GM12864 (cell line): ENCODE data around the gene ARNT2.
A peak's percentile ranks its signal among the peaks of the same experiment; 100 is the strongest.

Source experiments
- DNase-seq: peaks from one replicate; pipeline ENCODE4 v3.0.0-alpha.2; 2011; ENCODE audit warnings: low read depth
- H3K4me3 ChIP-seq: 2 replicates; pipeline ENCODE4 v1.5.1; 2011; ENCODE audit warnings: mild to moderate bottlenecking, low read depth, low read length, control low read depth
- TF ChIP-seq, protein P1 (sequence below): IDR thresholded peaks from 2 replicates; pipeline ENCODE4 v1.5.1; 2011; ENCODE audit warnings: low read depth, mild to moderate bottlenecking, moderate library complexity, low read length, control low read depth, inconsistent platforms; ENCODE audit errors: missing control alignments

ARNT2 gene

GRCh38 chr15:80447077-80447476 lies 42.9 kb downstream of the ARNT2 start:
- no peak overlapping the region for H3K4me3 ChIP-seq
- DNase-seq = no peak
- TF ChIP-seq, protein P1, sequence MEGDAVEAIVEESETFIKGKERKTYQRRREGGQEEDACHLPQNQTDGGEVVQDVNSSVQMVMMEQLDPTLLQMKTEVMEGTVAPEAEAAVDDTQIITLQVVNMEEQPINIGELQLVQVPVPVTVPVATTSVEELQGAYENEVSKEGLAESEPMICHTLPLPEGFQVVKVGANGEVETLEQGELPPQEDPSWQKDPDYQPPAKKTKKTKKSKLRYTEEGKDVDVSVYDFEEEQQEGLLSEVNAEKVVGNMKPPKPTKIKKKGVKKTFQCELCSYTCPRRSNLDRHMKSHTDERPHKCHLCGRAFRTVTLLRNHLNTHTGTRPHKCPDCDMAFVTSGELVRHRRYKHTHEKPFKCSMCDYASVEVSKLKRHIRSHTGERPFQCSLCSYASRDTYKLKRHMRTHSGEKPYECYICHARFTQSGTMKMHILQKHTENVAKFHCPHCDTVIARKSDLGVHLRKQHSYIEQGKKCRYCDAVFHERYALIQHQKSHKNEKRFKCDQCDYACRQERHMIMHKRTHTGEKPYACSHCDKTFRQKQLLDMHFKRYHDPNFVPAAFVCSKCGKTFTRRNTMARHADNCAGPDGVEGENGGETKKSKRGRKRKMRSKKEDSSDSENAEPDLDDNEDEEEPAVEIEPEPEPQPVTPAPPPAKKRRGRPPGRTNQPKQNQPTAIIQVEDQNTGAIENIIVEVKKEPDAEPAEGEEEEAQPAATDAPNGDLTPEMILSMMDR = no peak

- H3K4me3 ChIP-seq = no peak overlapping the region
- TF ChIP-seq, protein P1 = no peak
- no peak for DNase-seq
Measured at GRCh38 chr15:80449825-80450224, 45.6 kb downstream of the ARNT2 start.

- DNase-seq = no peak
- TF ChIP-seq, protein P1 = no peak
- H3K4me3 ChIP-seq = no peak overlapping the region
Measured at GRCh38 chr15:80450811-80451321, 46.7 kb downstream of the ARNT2 start.

DNA sequence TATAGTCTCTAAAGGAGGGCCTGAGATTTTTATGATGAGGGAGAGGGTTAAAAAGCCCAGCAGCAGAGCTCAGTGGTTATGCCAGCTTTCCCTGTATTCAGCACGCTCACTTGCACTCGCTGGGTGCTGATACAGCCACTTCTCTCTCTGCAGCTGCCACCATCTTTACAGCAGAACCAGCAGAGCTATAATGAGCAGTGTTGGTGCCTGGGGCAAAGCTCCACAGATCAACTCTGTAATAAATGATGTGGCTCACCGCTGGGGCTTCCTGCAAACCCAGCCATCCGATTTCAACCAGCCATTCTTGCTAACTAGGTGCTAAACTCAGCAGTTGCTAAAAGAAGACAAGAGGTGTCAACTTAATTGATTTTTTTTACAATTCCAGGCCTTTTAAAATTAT lies 48.0 kb downstream of the ARNT2 start:
- no peak overlapping the region for H3K4me3 ChIP-seq
- TF ChIP-seq, protein P1 = no peak
- DNase-seq = no peak

GRCh38 chr15:80455051-80455648 lies 51.0 kb downstream of the ARNT2 start:
- TF ChIP-seq, protein P1 = no peak
- H3K4me3 ChIP-seq = no peak overlapping the region
- DNase-seq = no peak

DNA sequence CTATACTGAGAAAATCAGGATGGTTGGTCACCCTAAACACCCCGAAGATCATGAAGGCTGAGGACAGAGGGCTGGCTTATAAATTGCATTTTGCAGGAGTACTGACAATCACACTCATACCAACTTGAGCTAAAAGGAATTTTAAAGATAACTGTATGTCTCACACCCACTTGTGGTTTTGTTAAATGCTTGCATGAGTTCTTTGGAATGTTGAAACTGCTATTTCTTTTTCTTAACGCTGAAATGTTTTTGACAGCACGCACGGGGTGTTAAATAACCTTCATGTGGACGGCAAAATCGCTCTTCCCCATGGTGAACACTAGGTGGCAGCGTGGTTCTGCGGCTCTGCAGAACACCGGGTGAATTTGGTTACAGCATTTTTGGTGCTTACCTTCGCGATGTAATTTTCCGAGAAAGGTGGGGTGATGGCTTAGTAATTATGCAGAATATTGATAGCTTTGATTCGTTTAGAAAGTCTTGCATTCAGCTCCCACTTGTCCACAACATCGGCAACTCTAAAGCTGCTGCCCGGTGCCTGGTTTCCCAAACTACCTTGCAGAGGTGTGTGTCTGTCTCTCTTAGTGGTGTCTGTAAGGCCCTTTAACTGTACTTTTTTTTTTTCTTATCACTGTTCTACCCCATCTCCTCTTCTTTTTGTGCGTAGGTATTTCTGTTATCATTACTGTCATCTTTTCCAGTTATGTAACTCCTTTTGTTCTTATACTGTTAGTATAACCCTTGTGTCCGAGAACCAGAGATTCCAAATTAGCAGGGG lies 51.7 kb downstream of the ARNT2 start:
- DNase-seq = peak; percentile 39
- TF ChIP-seq, protein P1 = peak; percentile 94
- H3K4me3 ChIP-seq = no peak overlapping the region
